HEK293 (cell line): ENCODE results near the gene WWOX.
A peak's percentile ranks its signal among the peaks of the same experiment; 100 is the strongest.

Source experiments
- AEBP2 ChIP-seq: fragments of 450-650 bp; formaldehyde crosslinking; IDR thresholded peaks from 2 replicates; pipeline ENCODE4 v1.5.1; 2016; ENCODE audit warnings: missing biosample characterization, missing genetic modification characterization, borderline replicate concordance
- EGR2 ChIP-seq: fragments of 450-650 bp; formaldehyde crosslinking; IDR thresholded peaks from 2 replicates; pipeline ENCODE4 v1.5.1; 2016; ENCODE audit warnings: low read depth, missing biosample characterization, missing genetic modification characterization
- GLIS1 ChIP-seq: fragments of 450-650 bp; formaldehyde crosslinking; IDR thresholded peaks from 2 replicates; pipeline ENCODE4 v1.5.1; 2016; ENCODE audit warnings: missing biosample characterization, missing genetic modification characterization
- MYNN ChIP-seq: fragments of 450-650 bp; formaldehyde crosslinking; IDR thresholded peaks from 2 replicates; pipeline ENCODE4 v1.5.1; 2016; ENCODE audit warnings: missing biosample characterization, missing genetic modification characterization, borderline replicate concordance
- MZF1 ChIP-seq: fragments of 450-650 bp; formaldehyde crosslinking; IDR thresholded peaks from 2 replicates; pipeline ENCODE4 v1.5.1; 2017; ENCODE audit warnings: missing biosample characterization, missing genetic modification characterization, borderline replicate concordance
- RBAK ChIP-seq: fragments of 450-650 bp; formaldehyde crosslinking; IDR thresholded peaks from 2 replicates; pipeline ENCODE4 v1.5.1; 2016; ENCODE audit warnings: missing biosample characterization, missing genetic modification characterization
- SP3 ChIP-seq: fragments of 450-650 bp; formaldehyde crosslinking; IDR thresholded peaks from 2 replicates; pipeline ENCODE4 v1.5.1; 2016; ENCODE audit warnings: missing biosample characterization, missing genetic modification characterization
- TRIM28 ChIP-seq: IDR thresholded peaks from 2 replicates; pipeline ENCODE4 v1.6.1; 2011; ENCODE audit warnings: low read length, control low read depth, borderline replicate concordance
- ZFP3 ChIP-seq: fragments of 450-650 bp; formaldehyde crosslinking; IDR thresholded peaks from 2 replicates; pipeline ENCODE4 v1.5.1; 2016; ENCODE audit warnings: low read depth, missing biosample characterization, missing genetic modification characterization
- ZFP69B ChIP-seq: fragments of 450-650 bp; formaldehyde crosslinking; IDR thresholded peaks from 2 replicates; pipeline ENCODE4 v1.5.1; 2016; ENCODE audit warnings: missing biosample characterization, missing genetic modification characterization
- ZNF114 ChIP-seq: fragments of 450-650 bp; formaldehyde crosslinking; IDR thresholded peaks from 2 replicates; pipeline ENCODE4 v1.5.0; 2017; ENCODE audit warnings: missing biosample characterization, missing genetic modification characterization
- ZNF157 ChIP-seq: fragments of 450-650 bp; formaldehyde crosslinking; IDR thresholded peaks from 2 replicates; pipeline ENCODE4 v1.5.1; 2016; ENCODE audit warnings: missing biosample characterization, missing genetic modification characterization
- ZNF202 ChIP-seq: fragments of 450-650 bp; formaldehyde crosslinking; IDR thresholded peaks from 2 replicates; pipeline ENCODE4 v1.5.1; 2016; ENCODE audit warnings: missing biosample characterization, missing genetic modification characterization, borderline replicate concordance
- ZNF23 ChIP-seq: fragments of 450-650 bp; formaldehyde crosslinking; IDR thresholded peaks from 2 replicates; pipeline ENCODE4 v1.5.1; 2016; ENCODE audit warnings: missing biosample characterization, missing genetic modification characterization, borderline replicate concordance
- ZNF24 ChIP-seq: fragments of 450-650 bp; formaldehyde crosslinking; IDR thresholded peaks from 2 replicates; pipeline ENCODE4 v1.5.1; 2016; ENCODE audit warnings: missing biosample characterization, missing genetic modification characterization
- ZNF266 ChIP-seq: fragments of 450-650 bp; formaldehyde crosslinking; IDR thresholded peaks from 2 replicates; pipeline ENCODE4 v1.5.1; 2016; ENCODE audit warnings: missing biosample characterization, missing genetic modification characterization, low read depth
- ZNF302 ChIP-seq: fragments of 450-650 bp; formaldehyde crosslinking; IDR thresholded peaks from 2 replicates; pipeline ENCODE4 v1.5.1; 2016; ENCODE audit warnings: missing biosample characterization, missing genetic modification characterization, low read depth
- ZNF341 ChIP-seq: fragments of 450-650 bp; formaldehyde crosslinking; IDR thresholded peaks from 2 replicates; pipeline ENCODE4; 2016; ENCODE audit warnings: low read depth, missing biosample characterization, missing genetic modification characterization
- ZNF398 ChIP-seq: fragments of 450-650 bp; formaldehyde crosslinking; IDR thresholded peaks from 2 replicates; pipeline ENCODE4 v1.5.1; 2017; ENCODE audit warnings: missing biosample characterization, missing genetic modification characterization
- ZNF48 ChIP-seq: fragments of 450-650 bp; formaldehyde crosslinking; IDR thresholded peaks from 2 replicates; pipeline ENCODE4 v1.5.1; 2016; ENCODE audit warnings: missing biosample characterization, missing genetic modification characterization
- ZNF518A ChIP-seq: fragments of 450-650 bp; formaldehyde crosslinking; conservative IDR thresholded peaks from 2 replicates; pipeline ENCODE4 v1.5.1; 2016; ENCODE audit warnings: low read depth, missing biosample characterization, missing genetic modification characterization
- ZNF610 ChIP-seq: fragments of 450-650 bp; formaldehyde crosslinking; IDR thresholded peaks from 2 replicates; pipeline ENCODE4 v1.5.1; 2016; ENCODE audit warnings: missing biosample characterization, missing genetic modification characterization, borderline replicate concordance
- ZNF624 ChIP-seq: fragments of 450-650 bp; formaldehyde crosslinking; IDR thresholded peaks from 2 replicates; pipeline ENCODE4 v1.5.1; 2017; ENCODE audit warnings: missing biosample characterization, missing genetic modification characterization
- ZNF660 ChIP-seq: fragments of 450-650 bp; IDR thresholded peaks from 2 replicates; pipeline ENCODE4 v1.5.1; 2018; ENCODE audit warnings: missing biosample characterization, mild to moderate bottlenecking, missing genetic modification characterization
- ZNF776 ChIP-seq: fragments of 450-650 bp; formaldehyde crosslinking; IDR thresholded peaks from 2 replicates; pipeline ENCODE4 v1.5.0; 2017; ENCODE audit warnings: missing biosample characterization, missing genetic modification characterization, borderline replicate concordance
- ZSCAN5A ChIP-seq: fragments of 450-650 bp; formaldehyde crosslinking; IDR thresholded peaks from 2 replicates; pipeline ENCODE4 v1.5.1; 2016; ENCODE audit warnings: missing biosample characterization, missing genetic modification characterization
- ZXDB ChIP-seq: fragments of 450-650 bp; formaldehyde crosslinking; IDR thresholded peaks from 2 replicates; pipeline ENCODE4 v1.5.1; 2016; ENCODE audit warnings: missing biosample characterization, missing genetic modification characterization
- TF ChIP-seq, protein P1 (sequence below): IDR thresholded peaks from 2 replicates; pipeline ENCODE4 v1.6.1; 2011; ENCODE audit warnings: mild to moderate bottlenecking, low read depth, low read length, borderline replicate concordance
- TF ChIP-seq, protein P2 (sequence below): fragments of 450-650 bp; formaldehyde crosslinking; IDR thresholded peaks from 2 replicates; pipeline ENCODE4 v1.5.1; 2017; ENCODE audit warnings: missing biosample characterization, missing genetic modification characterization

WWOX gene

GRCh38 chr16:78297066-78297666 is 197.7 kb downstream of the WWOX start (continued):
- no peak for TF ChIP-seq ZNF518A (tag by site-specific recombination)
- TF ChIP-seq ZNF302 (tag by site-specific recombination): no peak
- TF ChIP-seq ZNF610 (tag by site-specific recombination): no peak
- no peak for TF ChIP-seq ZNF266 (tag by site-specific recombination)
- peak; percentile 59 for TF ChIP-seq GLIS1 (tag by site-specific recombination)
- no peak for TF ChIP-seq ZNF776
- TF ChIP-seq ZFP69B: no peak
- no peak for TF ChIP-seq MYNN (tag by site-specific recombination)
- no peak for TF ChIP-seq RBAK (tag by site-specific recombination)
- TF ChIP-seq ZNF48 (tag by site-specific recombination): no peak
- TF ChIP-seq ZXDB (tag by site-specific recombination): 0 out of 2 replicates have a peak, but pooled peaks have one; percentile 26
- no peak for TF ChIP-seq ZNF341 (tag by site-specific recombination)
- TF ChIP-seq, protein P1, sequence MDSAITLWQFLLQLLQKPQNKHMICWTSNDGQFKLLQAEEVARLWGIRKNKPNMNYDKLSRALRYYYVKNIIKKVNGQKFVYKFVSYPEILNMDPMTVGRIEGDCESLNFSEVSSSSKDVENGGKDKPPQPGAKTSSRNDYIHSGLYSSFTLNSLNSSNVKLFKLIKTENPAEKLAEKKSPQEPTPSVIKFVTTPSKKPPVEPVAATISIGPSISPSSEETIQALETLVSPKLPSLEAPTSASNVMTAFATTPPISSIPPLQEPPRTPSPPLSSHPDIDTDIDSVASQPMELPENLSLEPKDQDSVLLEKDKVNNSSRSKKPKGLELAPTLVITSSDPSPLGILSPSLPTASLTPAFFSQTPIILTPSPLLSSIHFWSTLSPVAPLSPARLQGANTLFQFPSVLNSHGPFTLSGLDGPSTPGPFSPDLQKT: no peak
- TF ChIP-seq ZNF24 (tag by site-specific recombination): no peak
- TF ChIP-seq MZF1 (tag by site-specific recombination): 0 out of 2 replicates have a peak, but pooled peaks have one; percentile 51
- peak; percentile 31 for TF ChIP-seq ZNF398 (tag by site-specific recombination)
- TF ChIP-seq ZNF114 (tag by site-specific recombination): no peak
- peak; percentile 29; the same call in 1 of the 2 replicates for TF ChIP-seq EGR2
- no peak for TF ChIP-seq ZFP3 (tag by site-specific recombination)
- TF ChIP-seq AEBP2 (tag by site-specific recombination): no peak
- no peak for TF ChIP-seq ZSCAN5A
- no peak for TF ChIP-seq ZNF202 (tag by site-specific recombination)
- TF ChIP-seq, protein P2, sequence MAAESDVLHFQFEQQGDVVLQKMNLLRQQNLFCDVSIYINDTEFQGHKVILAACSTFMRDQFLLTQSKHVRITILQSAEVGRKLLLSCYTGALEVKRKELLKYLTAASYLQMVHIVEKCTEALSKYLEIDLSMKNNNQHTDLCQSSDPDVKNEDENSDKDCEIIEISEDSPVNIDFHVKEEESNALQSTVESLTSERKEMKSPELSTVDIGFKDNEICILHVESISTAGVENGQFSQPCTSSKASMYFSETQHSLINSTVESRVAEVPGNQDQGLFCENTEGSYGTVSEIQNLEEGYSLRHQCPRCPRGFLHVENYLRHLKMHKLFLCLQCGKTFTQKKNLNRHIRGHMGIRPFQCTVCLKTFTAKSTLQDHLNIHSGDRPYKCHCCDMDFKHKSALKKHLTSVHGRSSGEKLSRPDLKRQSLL: no peak
- TF ChIP-seq ZNF23 (tag by site-specific recombination): no peak
- no peak for TF ChIP-seq TRIM28
- TF ChIP-seq ZNF660 (tag by site-specific recombination): no peak
- TF ChIP-seq SP3: no peak
- no peak for TF ChIP-seq ZNF624 (tag by site-specific recombination)
- no peak for TF ChIP-seq ZNF157 (tag by site-specific recombination)
